NCI-H2029 (cell line): Measurements from ENCODE around the gene PLA2G12A.
"Not testable (repeated sequence)": the region's sequence is repeated elsewhere in the genome, so short reads cannot be mapped to it uniquely, and the experiment has no call there.

Source experiments
- DNase-seq: peaks from one replicate; lab custom pipeline; 2025; lab: John Stamatoyannopoulos, UW

The PLA2G12A gene

GRCh38 chr4:109728385-109728784, 1.5 kb downstream of the PLA2G12A start:
- DNase-seq: no peak

- DNase-seq: no peak
Observed at GRCh38 chr4:109723110-109723509, 6.8 kb downstream of the PLA2G12A start.

- DNase-seq: no peak
Observed at GRCh38 chr4:109722357-109722756, 7.5 kb downstream of the PLA2G12A start.

DNA sequence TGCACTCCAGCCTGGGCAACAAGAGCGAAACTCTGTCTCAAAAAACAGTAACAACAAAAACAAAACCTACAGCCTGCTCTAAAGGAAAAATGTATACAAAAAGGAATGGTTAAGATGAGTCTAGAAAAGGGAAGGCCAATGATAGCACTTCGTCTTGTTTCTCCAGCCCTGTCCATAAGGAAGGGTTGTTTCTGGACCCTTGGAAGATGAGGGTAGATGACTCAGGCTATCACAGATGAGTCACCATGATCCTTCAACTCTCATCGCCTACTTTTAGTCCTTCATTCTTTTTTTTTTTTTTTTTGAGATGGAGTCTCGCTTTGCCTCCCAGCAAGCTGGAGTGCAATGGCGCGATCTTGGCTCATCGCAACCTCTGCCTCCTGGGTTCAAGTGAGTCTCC, 8.8 kb downstream of the PLA2G12A start:
- DNase-seq: no peak

DNA sequence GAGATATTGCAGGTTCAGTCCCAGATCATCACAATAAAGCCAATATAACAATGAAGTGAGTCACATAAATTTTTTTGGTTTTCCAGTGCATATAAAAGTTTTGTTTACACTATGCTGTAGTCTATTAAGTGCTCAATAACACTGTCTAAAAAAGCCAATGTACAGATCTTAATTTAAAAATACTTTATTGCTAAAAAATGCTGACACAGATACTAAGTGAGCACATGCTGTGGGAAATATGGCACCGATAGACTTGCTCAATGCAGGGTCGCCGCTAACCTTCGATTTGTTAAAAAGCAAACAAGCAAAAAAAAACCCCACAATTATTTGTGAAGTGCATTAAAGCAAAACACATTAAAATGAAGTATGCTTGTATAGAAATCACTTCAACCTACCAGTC, 10.3 kb downstream of the PLA2G12A start:
- no peak for DNase-seq

GRCh38 chr4:109718759-109719158, 11.1 kb downstream of the PLA2G12A start:
- no peak for DNase-seq

- no peak for DNase-seq
Observed at GRCh38 chr4:109713500-109713899, 16.4 kb downstream of the PLA2G12A start.

DNA sequence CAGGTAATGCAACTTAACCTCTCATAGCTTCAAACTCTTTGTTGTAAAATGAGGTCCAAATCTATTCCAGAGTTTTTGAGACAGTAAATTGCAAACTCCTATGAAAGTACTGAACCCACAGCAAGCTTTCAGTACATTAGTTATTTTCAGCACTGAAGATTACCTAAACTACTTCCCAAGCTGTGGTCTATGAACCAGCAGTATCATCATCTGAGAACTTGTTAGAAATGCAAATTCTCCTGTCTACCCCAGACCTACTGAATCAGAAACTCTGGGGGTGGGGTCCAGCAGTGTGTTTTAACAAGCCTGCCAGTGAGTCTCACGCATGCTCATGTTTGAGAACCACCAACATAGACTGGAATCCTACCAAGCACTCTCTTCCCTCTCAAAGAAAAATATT, 20.9 kb downstream of the PLA2G12A start:
- DNase-seq: no peak

DNA sequence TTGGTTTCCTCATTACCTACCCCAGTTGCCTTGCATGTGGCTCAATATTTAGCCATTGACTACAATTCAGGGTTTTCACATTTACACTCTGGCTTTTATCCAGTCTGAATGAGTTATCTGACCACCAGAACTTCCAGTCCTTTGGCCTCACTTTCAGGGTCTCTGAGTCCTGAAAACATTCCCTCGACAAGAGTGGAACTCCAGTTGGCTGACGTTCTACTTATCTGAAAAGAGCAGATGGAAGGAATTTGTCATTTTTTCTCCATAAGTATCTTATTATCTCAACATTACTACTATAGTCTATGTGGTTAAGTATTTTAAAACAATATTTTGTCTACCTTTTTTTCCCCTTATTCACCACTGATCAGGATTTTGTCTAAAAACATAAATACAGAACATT, 21.4 kb downstream of the PLA2G12A start:
- DNase-seq: no peak

DNA sequence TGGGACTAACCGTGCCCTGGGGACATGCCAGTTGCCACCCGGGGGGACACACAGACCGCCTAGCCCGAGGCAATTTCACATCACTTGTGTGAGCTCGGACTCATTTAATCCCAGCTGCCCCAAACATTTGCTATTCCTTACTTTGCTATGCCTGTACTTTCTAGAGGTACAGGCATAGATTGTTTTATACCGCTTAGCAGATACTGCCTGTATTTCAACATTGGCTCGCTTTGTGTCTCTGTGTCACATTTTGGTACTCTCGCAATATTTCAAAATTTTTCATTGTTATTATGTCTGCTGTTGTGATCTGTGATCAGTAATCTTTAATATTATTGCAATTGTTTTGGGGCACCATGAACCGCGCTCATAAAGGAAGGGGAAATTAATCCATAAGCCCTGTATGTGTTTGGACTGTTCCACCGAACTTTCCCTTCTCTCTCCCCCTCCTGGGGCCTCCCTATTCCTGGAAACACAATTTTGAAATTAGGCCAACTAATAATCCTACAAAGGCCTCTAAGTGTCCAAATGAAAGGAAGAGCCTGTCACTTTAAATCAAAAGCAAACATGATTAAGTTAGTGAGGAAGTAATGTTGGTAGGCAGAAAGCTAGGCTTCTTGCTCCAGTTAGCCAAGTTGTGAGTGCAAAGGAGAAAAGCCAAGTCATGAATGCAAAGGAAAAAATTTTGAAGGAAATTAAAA, 26.1 kb downstream of the PLA2G12A start:
- DNase-seq: no peak

- DNase-seq: peak; percentile 27
Observed at GRCh38 chr4:109702950-109703663, 26.8 kb downstream of the PLA2G12A start, which contains the start of gene CASP6. CASP6 (minus strand) TSS chr4:109703445; CDS start chr4:109703395, 50 bp downstream.

GRCh38 chr4:109701566-109702410, 28.1 kb downstream of the PLA2G12A start:
- no peak for DNase-seq

DNA sequence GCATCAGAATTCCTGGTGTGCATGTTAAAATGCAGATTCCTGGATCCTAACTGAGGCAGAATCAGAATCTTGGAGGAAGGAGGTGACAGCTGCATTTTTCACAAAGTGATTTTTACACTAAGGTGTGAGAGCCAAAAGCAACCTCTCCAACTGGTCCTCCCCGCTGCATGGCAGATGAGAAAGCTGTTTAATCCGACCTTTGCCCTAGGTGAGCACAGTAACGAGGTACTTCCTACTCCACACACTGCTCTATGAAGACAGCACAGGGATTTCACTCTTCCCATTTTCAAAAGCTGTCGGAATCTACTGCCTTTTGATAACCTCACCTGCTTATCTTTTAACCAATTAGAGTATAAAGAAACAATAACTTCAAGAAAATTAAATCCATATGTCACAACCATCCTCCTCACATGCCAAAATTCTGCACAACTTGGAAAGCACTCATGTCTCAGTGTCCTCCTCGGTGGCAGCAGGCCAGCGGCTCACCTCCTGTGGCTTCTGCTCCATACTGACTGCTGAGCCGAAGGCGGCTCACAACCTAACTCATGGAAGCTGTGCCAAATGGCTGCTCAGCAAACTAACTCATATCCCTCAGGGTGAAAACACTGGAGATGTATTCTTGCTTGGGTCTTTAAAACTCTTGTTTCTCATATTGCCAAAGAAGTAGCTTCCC, 30.2 kb downstream of the PLA2G12A start:
- DNase-seq: no peak

- no peak for DNase-seq
Observed at GRCh38 chr4:109698656-109699055, 31.2 kb downstream of the PLA2G12A start.

DNA sequence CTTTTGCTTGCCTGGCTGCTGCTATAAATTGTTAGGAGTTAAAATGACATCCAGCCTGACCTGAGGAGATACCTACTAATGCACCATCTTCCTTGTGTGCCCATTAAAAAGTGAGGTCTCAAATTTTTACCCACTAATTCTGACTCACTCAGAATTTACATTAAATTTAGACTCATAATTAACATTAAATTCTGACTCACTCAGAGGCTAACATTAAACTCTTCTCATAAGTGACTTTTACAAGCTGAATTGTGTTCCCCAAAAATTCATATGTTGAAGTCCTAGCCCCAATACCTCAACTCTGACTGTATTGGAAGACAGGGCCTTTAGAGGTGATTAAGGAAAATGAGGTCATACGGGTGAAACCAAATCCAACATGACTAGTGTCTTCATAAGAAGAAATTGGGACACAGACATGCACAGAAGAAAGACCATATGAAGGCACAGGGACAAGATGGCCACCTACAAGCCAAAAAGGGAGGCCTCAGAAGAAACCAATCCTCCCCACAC, 38.4 kb downstream of the PLA2G12A start:
- DNase-seq: no peak

- DNase-seq: no peak
Observed at GRCh38 chr4:109690690-109691410, 39.0 kb downstream of the PLA2G12A start.

DNA sequence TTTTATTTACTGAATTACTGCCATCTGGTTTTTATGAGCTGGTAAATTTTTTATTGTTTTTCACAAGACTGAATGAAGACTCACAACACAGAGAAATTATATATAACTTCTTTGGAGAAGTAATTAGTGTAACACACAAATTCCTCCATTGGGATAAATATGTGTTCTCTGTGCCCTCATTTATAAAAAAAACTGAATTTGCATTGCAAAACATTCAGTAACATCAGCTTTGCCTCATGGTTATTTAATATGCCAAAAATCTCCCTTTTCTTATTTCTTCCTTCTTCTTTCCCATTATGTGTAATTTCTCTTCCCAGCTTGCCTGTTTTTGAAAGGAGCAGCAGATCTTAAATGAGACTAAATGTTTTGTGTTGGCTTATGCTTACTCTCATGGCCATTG, 45.1 kb downstream of the PLA2G12A start:
- DNase-seq: no peak

DNA sequence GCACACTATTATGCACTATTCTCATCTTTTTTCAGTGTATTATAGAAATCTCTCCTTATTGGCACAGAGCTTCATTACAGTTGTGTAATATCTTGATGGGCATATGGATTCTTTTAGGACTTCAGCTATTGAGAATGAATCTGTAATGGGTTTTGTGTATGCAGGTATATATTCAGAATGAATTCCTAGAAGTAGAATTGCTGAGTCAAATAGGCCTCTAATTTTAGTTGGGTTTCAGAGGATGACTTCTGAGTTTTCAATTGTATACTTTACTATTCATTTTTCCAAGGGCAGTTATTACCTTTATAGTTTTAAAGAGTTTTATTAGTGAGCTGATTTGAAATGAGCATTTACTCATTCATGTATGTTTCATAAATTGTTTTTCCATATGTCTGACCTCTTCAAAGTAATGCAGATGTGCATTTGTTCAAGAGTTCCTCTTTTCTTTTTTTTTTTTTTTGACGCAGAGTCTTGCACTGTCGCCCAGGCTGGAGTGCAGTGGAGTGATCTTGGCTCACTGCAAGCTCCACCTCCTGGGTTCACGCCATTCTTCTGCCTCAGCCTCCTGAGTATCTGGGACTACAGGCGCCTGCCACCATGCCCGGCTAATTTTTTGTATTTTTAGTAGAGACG, 46.1 kb downstream of the PLA2G12A start:
- no peak for DNase-seq

DNA sequence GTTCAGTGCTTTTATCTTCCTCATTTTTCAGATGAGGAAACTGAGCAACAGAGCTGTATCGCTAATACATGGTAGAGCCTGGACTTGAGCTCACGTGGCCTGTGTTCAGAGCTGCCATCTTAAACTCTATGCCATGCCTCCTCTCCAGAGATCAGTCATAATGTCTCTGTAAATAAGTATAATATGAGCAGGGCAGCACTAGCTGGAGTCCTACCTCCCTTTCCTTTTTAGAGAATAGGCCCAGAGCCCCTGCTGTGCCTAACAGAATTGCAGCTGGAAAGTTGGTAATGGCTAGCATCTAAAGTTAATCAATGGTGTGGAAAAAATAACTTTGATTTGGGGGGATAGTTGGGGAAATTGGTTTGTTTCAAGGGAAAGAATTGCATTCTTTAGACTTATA, 47.0 kb downstream of the PLA2G12A start:
- no peak for DNase-seq

GRCh38 chr4:109678925-109679324, 50.9 kb downstream of the PLA2G12A start:
- not testable (repeated sequence) for DNase-seq

DNA sequence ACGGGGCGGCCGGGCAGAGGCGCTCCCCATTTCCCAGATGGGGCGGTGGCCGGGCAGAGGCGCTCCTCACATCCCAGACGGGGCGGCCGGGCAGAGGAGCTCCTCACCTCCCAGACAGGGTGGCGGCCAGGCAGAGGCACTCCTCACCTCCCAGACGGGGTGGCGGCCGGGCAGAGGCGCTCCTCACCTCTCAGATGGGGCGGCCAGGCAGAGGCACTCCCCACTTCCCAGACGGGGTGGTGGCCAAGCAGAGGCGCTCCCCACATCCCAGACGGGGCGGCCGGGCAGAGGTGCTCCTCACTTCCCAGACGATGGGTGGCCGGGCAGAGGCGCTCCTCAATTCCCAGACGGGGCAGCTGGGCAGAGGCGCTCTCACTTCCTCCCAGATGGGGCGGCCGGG, 51.4 kb downstream of the PLA2G12A start:
- not testable (repeated sequence) for DNase-seq
